ENCODE results near the gene IGF1R. TPM values are rescaled to one million over a fixed set of nuclear protein-coding genes. Genes with fewer than 3 reads are reported as not detected.

The IGF1R gene
- total RNA-seq, 1 experiment from 2014 or later = 16.3 TPM

- no peaks in the 10 kb centered on the region for H3K27me3 ChIP-seq (ENCODE audit: insufficient read depth, low read length)
- H3K4me1 ChIP-seq (ENCODE audit: control insufficient read depth in 1 of 2, insufficient read depth in 2 of 2, low read length in 2 of 2) = no peaks in the 10 kb centered on the region
- no peak for ATAC-seq
- ChIA-PET RAD21 (ENCODE audit: low non-redundant PET in 1 of 2, low total read pairs in 2 of 2, uncharacterized antibody in 2 of 2, unreplicated experiment in 2 of 2) (no interaction called here), POLR2A (no interaction called here), CTCF (no interaction called here)
- H4K20me1 ChIP-seq (ENCODE audit: insufficient read depth) = no peaks in the 10 kb centered on the region
- intact Hi-C loops (cut with micrococcal nuclease) = no loop called here
- no peak overlapping the region for H3K4me3 ChIP-seq (replicated peaks in 1 of 2; ENCODE audit: low read depth in 1 of 2, low read length in 2 of 2)
- no peak overlapping the region for H3K4me2 ChIP-seq (ENCODE audit: low read length)
- no peaks in the 10 kb centered on the region for H3K9me3 ChIP-seq (ENCODE audit: control insufficient read depth in 1 of 2, insufficient read depth in 1 of 2, low read depth in 1 of 2, low read length in 2 of 2)
- no peak for TF ChIP-seq SRF (IDR thresholded peaks at IDR 0.05; ENCODE audit: low read depth)
- TF ChIP-seq REST (IDR thresholded peaks at IDR 0.05; ENCODE audit: low read depth) = no peak
- no peak for TF ChIP-seq EZH2 (IDR thresholded peaks at IDR 0.05)
- no peak for TF ChIP-seq POLR2A (IDR thresholded peaks at IDR 0.05; ENCODE audit: borderline replicate concordance, extremely low read depth, insufficient read depth, insufficient read length)
- TF ChIP-seq CEBPB (IDR thresholded peaks at IDR 0.05; ENCODE audit: low read depth) = no peak
- no peak for TF ChIP-seq SIN3A (IDR thresholded peaks at IDR 0.05; ENCODE audit: low read depth)
- no peak for TF ChIP-seq CBX3 (IDR thresholded peaks at IDR 0.05; ENCODE audit: low read depth)
- TF ChIP-seq RAD21 (IDR thresholded peaks at IDR 0.05; ENCODE audit: low read depth) = no peak
- TF ChIP-seq CTCF (IDR thresholded peaks at IDR 0.05 in 2 of 3, conservative IDR thresholded peaks at IDR 0.05 in 1 of 3; ENCODE audit: borderline replicate concordance in 1 of 3, insufficient read depth in 1 of 3, low read depth in 2 of 3, low read length in 2 of 3) = no peak
- no peak for TF ChIP-seq FOSL1 (IDR thresholded peaks at IDR 0.05; ENCODE audit: low read depth)
- no peak for TF ChIP-seq ATF3 (IDR thresholded peaks at IDR 0.05)
- no peak for TF ChIP-seq POLR2AphosphoS5 (IDR thresholded peaks at IDR 0.05; ENCODE audit: low read depth, low read length)
- TF ChIP-seq ZFX (IDR thresholded peaks at IDR 0.05) = no peak
- no peak overlapping the region for H3K27ac ChIP-seq (ENCODE audit: low read depth, low read length)
- no peak overlapping the region for H3K9ac ChIP-seq (ENCODE audit: low read length)
- H2AFZ ChIP-seq (ENCODE audit: low read depth, low read length, poor library complexity, severe bottlenecking) = no peak overlapping the region
- no peaks in the 10 kb centered on the region for H3K79me2 ChIP-seq (ENCODE audit: insufficient read depth, low read length)
- no TSS peak for BruUV-seq (replicated peaks)
- H3K36me3 ChIP-seq (ENCODE audit: control insufficient read depth in 1 of 2, insufficient read depth in 2 of 2, low read length in 2 of 2) = no peaks in the 10 kb centered on the region
- no peaks in the 10 kb centered on the region for H3K9me2 ChIP-seq (ENCODE audit: insufficient read depth)
- DNase-seq (ENCODE audit: low read depth, low spot score) = no peak
These were observed 348.3 kb downstream of the IGF1R start for GRCh38 chr15:98996624-98997023.
